ENCODE results near the gene PATZ1. TPM values are rescaled to one million over a fixed set of nuclear protein-coding genes. Genes with fewer than 3 reads are reported as not detected.
A peak's percentile ranks its signal among the peaks of the same experiment; 100 is the strongest.

Gene PATZ1
- total RNA-seq, 1 experiment from 2014 or later, result 19.2 TPM

DNA sequence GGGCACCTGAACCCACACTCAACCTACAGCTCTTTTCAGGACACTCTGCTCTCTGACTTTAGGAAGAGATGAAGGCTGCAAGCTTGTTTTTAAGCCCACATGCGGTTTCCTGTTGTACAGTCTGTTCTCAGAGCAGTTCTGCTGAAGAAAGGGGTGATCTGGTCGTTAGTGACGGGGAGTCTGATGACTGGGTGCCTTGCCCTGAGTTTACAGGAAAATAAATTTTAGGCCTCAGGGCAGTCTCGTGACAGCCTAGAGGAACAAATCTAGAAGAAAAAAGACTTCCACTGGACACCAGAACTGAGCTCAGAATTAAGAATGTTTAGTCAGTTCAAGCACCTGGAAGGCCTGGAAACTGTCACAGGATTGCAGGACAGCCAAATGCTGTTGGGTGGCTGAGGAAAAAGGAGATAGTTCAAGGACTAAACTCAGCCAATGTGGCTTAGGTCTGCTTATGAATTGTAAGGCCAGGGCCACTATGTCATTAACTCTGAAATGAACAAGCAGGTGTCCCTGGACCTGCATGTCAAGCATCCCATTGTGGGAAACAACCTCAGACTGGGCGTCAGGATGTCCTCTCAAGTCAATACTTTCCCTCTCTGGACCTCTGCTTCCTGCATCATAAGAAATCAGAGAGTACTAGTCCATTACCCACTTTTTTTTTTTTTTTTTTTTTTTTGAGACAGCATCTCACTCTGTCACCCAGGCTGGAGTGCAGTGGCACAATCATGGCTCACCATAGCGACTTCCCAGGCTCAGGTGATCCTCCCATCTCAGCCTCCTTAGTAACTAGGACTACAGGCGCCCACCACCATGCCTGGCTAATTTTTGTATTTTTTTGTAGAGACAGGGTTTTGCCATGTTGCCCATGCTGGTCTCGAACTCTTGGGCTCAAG lies 59.5 kb downstream of the PATZ1 start:
- Mint-ChIP-seq H3K27ac (ENCODE audit: low read depth, unreplicated experiment) (no peak overlapping the region), H3K27me3 (ENCODE audit: insufficient read depth, unreplicated experiment) (no peaks in the 10 kb centered on the region), H3K9me3 (ENCODE audit: unreplicated experiment) (no peaks in the 10 kb centered on the region), H3K4me3 (ENCODE audit: unreplicated experiment) (no peak overlapping the region), H3K36me3 (ENCODE audit: insufficient read depth, unreplicated experiment) (peaks cover 22% of the 10 kb centered on the region), H3K4me1 (ENCODE audit: insufficient read depth, unreplicated experiment) (peaks cover under 1% of the 10 kb centered on the region)
- no peak for DNase-seq (ENCODE audit: unreplicated experiment)
- intact Hi-C loops (cut with micrococcal nuclease), result no loop called here
- ChIA-PET POLR2A (interaction anchor here (0.5 to 2.9 kb wide), 3 partner anchors 27 to 96 kb away, joined by 3 to 15 read pairs (median 4); no protein-coding TSS in a partner anchor), CTCF (interaction anchor here (1.1 to 2.7 kb wide), 3 partner anchors 14 to 74 kb away, joined by 3 to 17 read pairs (median 4); partner anchors contain the start of gene LIMK2)
- no TSS peak for BruUV-seq (replicated peaks)
- no peak for TF ChIP-seq CTCF (IDR thresholded peaks at IDR 0.05; ENCODE audit: unreplicated experiment)

- peaks cover 43% of the 10 kb centered on the region for H3K36me3 Mint-ChIP-seq (ENCODE audit: insufficient read depth, unreplicated experiment)
- POLR2A ChIA-PET, result interaction anchor here (1.0 to 5.1 kb wide), 10 partner anchors 7 to 73 kb away, joined by 3 to 43 read pairs (median 6); partner anchors contain the start of gene PIK3IP1
- H3K9me3 Mint-ChIP-seq (ENCODE audit: unreplicated experiment), result no peaks in the 10 kb centered on the region
- CTCF ChIA-PET, result interaction anchor here (0.6 to 2.7 kb wide), 3 partner anchors 12 to 30 kb away, joined by 4 to 17 read pairs (median 5); no protein-coding TSS in a partner anchor
- intact Hi-C loops (cut with micrococcal nuclease), result no loop called here
- no TSS peak for BruUV-seq (replicated peaks)
- H3K4me3 Mint-ChIP-seq (ENCODE audit: unreplicated experiment), result no peak overlapping the region
- H3K27me3 Mint-ChIP-seq (ENCODE audit: insufficient read depth, unreplicated experiment), result no peaks in the 10 kb centered on the region
- no peak for TF ChIP-seq CTCF (IDR thresholded peaks at IDR 0.05; ENCODE audit: unreplicated experiment)
- H3K27ac Mint-ChIP-seq (ENCODE audit: low read depth, unreplicated experiment), result peak overlapping the region; percentile 49
- no peak for DNase-seq (ENCODE audit: unreplicated experiment)
- H3K4me1 Mint-ChIP-seq (ENCODE audit: insufficient read depth, unreplicated experiment), result peaks cover 9% of the 10 kb centered on the region
These were observed 61.6 kb downstream of the PATZ1 start for GRCh38 chr22:31284281-31285155.

DNA sequence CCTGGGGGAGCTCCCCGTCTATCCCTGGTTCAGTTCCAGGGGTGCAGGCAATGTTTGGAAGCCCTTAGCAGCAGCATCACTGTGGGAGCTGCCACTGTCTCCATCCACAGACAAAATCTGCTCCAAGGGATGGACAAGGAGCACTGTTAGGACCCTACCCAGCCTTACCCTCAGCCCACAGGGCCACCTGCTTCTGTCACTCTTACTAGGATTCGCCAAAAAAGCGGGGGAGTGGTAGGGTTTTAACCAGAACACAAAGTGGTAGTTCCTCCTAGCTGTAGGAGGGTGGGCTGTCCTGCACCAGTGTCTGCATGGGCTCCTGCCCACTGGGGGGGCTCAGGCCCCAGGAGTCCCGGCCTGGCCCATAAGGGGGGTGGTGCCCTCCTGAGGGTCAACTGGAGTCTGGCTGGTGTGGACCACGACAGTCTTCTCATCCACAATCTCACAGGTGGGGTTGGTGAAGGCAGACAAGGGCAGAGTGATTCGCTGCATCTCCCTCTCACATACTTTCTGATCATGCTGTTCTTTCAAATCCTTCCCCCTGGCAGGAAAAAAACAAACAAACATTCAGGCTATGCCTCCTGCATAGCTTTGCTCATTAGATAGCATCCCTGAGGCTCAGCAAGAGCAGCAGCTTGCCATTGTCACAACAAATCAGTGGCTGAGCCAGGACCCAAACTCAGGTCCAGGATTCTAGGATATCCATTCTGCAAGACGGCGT lies 63.2 kb downstream of the PATZ1 start:
- ChIA-PET POLR2A (interaction anchor here (0.6 to 5.1 kb wide), 8 partner anchors 8 to 32 kb away, joined by 5 to 43 read pairs (median 12); partner anchors contain the start of gene PIK3IP1), CTCF (interaction anchor here (0.6 to 3.2 kb wide), 4 partner anchors 9 to 74 kb away, joined by 3 to 29 read pairs (median 4); partner anchors contain the start of gene PIK3IP1)
- H3K27ac Mint-ChIP-seq (ENCODE audit: low read depth, unreplicated experiment), result no peak overlapping the region
- intact Hi-C loops (cut with micrococcal nuclease), result no loop called here
- peaks cover 11% of the 10 kb centered on the region for H3K4me1 Mint-ChIP-seq (ENCODE audit: insufficient read depth, unreplicated experiment)
- no peaks in the 10 kb centered on the region for H3K9me3 Mint-ChIP-seq (ENCODE audit: unreplicated experiment)
- DNase-seq (ENCODE audit: unreplicated experiment), result no peak
- H3K36me3 Mint-ChIP-seq (ENCODE audit: insufficient read depth, unreplicated experiment), result peaks cover 59% of the 10 kb centered on the region
- no TSS peak for BruUV-seq (replicated peaks)
- TF ChIP-seq CTCF (IDR thresholded peaks at IDR 0.05; ENCODE audit: unreplicated experiment), result no peak
- H3K4me3 Mint-ChIP-seq (ENCODE audit: unreplicated experiment), result no peak overlapping the region
- H3K27me3 Mint-ChIP-seq (ENCODE audit: insufficient read depth, unreplicated experiment), result no peaks in the 10 kb centered on the region

Measured in MCF 10A (cell line).